22Rv1 (cell line): ENCODE results near the gene PARD3.

Experiments
- H3K27ac ChIP-seq: fragments of 450-650 bp; 2 replicates; pipeline ENCODE4 v1.5.1; 2017
- CTCF ChIP-seq: fragments of 450-650 bp; IDR thresholded peaks from 2 replicates; pipeline ENCODE4 v1.5.1; 2017; ENCODE audit warnings: mild to moderate bottlenecking
- ZFX ChIP-seq: fragments of 450-650 bp; IDR thresholded peaks from 2 replicates; pipeline ENCODE4 v1.6.1; 2017; ENCODE audit warnings: antibody characterized with exemption, borderline replicate concordance

Gene PARD3

GRCh38 chr10:34351161-34351560 lies 463.9 kb downstream of the PARD3 start:
- H3K27ac ChIP-seq, result no peak overlapping the region
- TF ChIP-seq CTCF (no peak), ZFX (no peak)

GRCh38 chr10:34348917-34349485 lies 466.1 kb downstream of the PARD3 start:
- TF ChIP-seq ZFX (no peak), CTCF (no peak)
- H3K27ac ChIP-seq, result no peak overlapping the region

GRCh38 chr10:34348021-34348420 lies 467.1 kb downstream of the PARD3 start:
- TF ChIP-seq CTCF (no peak), ZFX (no peak)
- no peak overlapping the region for H3K27ac ChIP-seq

- TF ChIP-seq ZFX, result no peak
- TF ChIP-seq CTCF, result no peak
Measured at GRCh38 chr10:34347131-34347530, 468.0 kb downstream of the PARD3 start.

GRCh38 chr10:34346516-34347100 lies 468.5 kb downstream of the PARD3 start:
- no peak overlapping the region for H3K27ac ChIP-seq
- no peak for TF ChIP-seq CTCF

More at GRCh38 chr10:34347131-34347530, 468.0 kb downstream of the PARD3 start:
- no peak overlapping the region for H3K27ac ChIP-seq

GRCh38 chr10:34345383-34345782 lies 469.7 kb downstream of the PARD3 start:
- TF ChIP-seq ZFX, result no peak
- no peak for TF ChIP-seq CTCF
- H3K27ac ChIP-seq, result no peak overlapping the region

- H3K27ac ChIP-seq, result no peak overlapping the region
- TF ChIP-seq ZFX (no peak), CTCF (no peak)
Measured at GRCh38 chr10:34343764-34344163, 471.3 kb downstream of the PARD3 start.
